A673 (cell line): ENCODE data around the gene DGKQ. TPM values are rescaled to one million over a fixed set of nuclear protein-coding genes. Genes with fewer than 3 reads are reported as not detected.

Experiments
- BruUV-seq: library from RNA; stranded (reverse); fragments of 400-500 nt; replicated peaks from 2 replicates; lab custom pipeline; 2021; lab: Mats Ljungman, UMichigan
- CTCF ChIA-PET: fragments of 300-600 bp; sonication (Branson Sonifier 250); formaldehyde crosslinking; loops from one replicate; lab custom pipeline; 2022; ENCODE audit warnings: antibody characterized with exemption; lab: Charles Lee
- POLR2A ChIA-PET: fragments of 300-600 bp; sonication (Branson Sonifier 250); formaldehyde crosslinking; loops from one replicate; lab custom pipeline; 2022; ENCODE audit warnings: antibody characterized with exemption; ENCODE audit not compliant: low non-redundant PET; lab: Charles Lee
- DNase-seq: peaks from one replicate; pipeline ENCODE4 v3.0.0-alpha.2; 2015; ENCODE audit warnings: low spot score
- H3K27ac ChIP-seq: fragments of 200-600 bp; sonication (generic); 2 replicates; pipeline ENCODE4 v1.5.1; 2016; ENCODE audit warnings: mixed run types, low read depth, mild to moderate bottlenecking, mixed read lengths, antibody characterized with exemption, low read length; ENCODE audit not compliant: poor library complexity, severe bottlenecking
- H3K27me3 ChIP-seq: fragments of 200-600 bp; sonication (generic); replicated peaks from 2 replicates; pipeline ENCODE4 v1.6.1; 2017; ENCODE audit warnings: mixed run types, low read depth, mild to moderate bottlenecking, mixed read lengths, antibody characterized with exemption, low read length; ENCODE audit not compliant: insufficient read depth, poor library complexity
- H3K36me3 ChIP-seq: fragments of 200-600 bp; sonication (generic); 2 replicates; pipeline ENCODE4 v1.6.1; 2016; ENCODE audit warnings: mixed run types, mild to moderate bottlenecking, mixed read lengths, antibody characterized with exemption, low read length; ENCODE audit not compliant: insufficient read depth, poor library complexity, severe bottlenecking
- H3K4me1 ChIP-seq: fragments of 200-600 bp; sonication (generic); 2 replicates; pipeline ENCODE4 v1.6.1; 2017; ENCODE audit warnings: mixed run types, mild to moderate bottlenecking, mixed read lengths, antibody characterized with exemption, low read length; ENCODE audit not compliant: insufficient read depth, poor library complexity, severe bottlenecking
- H3K4me3 ChIP-seq: fragments of 200-600 bp; sonication (generic); 2 replicates; pipeline ENCODE4 v1.5.1; 2016; ENCODE audit warnings: low read depth, mixed run types, mild to moderate bottlenecking, mixed read lengths, low read length; ENCODE audit not compliant: poor library complexity, severe bottlenecking
- H3K9me3 ChIP-seq: fragments of 200-600 bp; sonication (generic); 2 replicates; pipeline ENCODE4 v1.6.1; 2016; ENCODE audit warnings: mixed run types, low read depth, mild to moderate bottlenecking, mixed read lengths, antibody characterized with exemption, low read length; ENCODE audit not compliant: poor library complexity, severe bottlenecking
- CTCF ChIP-seq: fragments of 300-800, 200-600 bp; sonication (generic); conservative IDR thresholded peaks from 2 replicates; pipeline ENCODE4 v1.5.1; 2017; ENCODE audit warnings: low read depth, mild to moderate bottlenecking, antibody characterized with exemption, low read length, moderate library complexity, mixed read lengths
- EZH2 ChIP-seq: fragments of 200-600 bp; sonication (generic); IDR thresholded peaks from 2 replicates; pipeline ENCODE4 v1.6.1; 2017; ENCODE audit warnings: borderline replicate concordance, low read depth, mild to moderate bottlenecking, mixed read lengths, antibody characterized with exemption, low read length; ENCODE audit not compliant: poor library complexity, severe bottlenecking
- intact Hi-C: fragments of 100-400 bp; cut with micrococcal nuclease; formaldehyde crosslinking; loops from one replicate; pipeline ENCODE4 v1.10.0; 2022; ENCODE audit not compliant: unreplicated experiment
- total RNA-seq: library from RNA; stranded (reverse); gene quantifications from 2 replicates; pipeline ENCODE4 v1.2.3, GENCODE V29; 2021

DGKQ gene
- total RNA-seq, 1 experiment from 2014 or later = 8.8 TPM

GRCh38 chr4:915041-915474, 58.3 kb downstream of the DGKQ start:
- TF ChIP-seq CTCF (no peak), EZH2 (no peak)
- Histone ChIP-seq H3K9me3 (no peaks in the 10 kb centered on the region), H3K27ac (no peak overlapping the region), H3K36me3 (peaks cover 3% of the 10 kb centered on the region), H3K27me3 (no peaks in the 10 kb centered on the region), H3K4me3 (no peak overlapping the region), H3K4me1 (no peaks in the 10 kb centered on the region)
- no peak for DNase-seq
- ChIA-PET CTCF (no interaction called here), POLR2A (no interaction called here)
- BruUV-seq = no TSS peak
- intact Hi-C loops = no loop called here

DNA sequence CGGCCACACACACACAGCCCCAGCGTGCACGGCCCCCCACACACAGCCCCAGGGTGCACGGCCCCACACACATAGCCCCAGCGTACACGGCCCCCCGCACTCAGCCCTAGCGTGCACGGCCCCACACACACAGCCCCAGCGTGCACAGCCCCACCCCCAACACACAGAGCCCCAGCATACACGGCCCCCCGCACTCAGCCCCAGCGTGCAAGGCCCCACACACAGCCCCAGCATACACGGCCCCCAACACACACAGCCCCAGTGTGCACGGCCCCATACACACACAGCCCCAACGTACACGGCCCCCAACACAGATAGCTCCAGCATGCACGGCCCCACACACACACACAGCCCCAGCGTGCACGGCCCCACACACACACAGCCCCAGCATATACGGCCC, 58.8 kb downstream of the DGKQ start:
- CTCF ChIA-PET = no interaction called here
- no peak for TF ChIP-seq CTCF
- TF ChIP-seq EZH2 = no peak
- no peaks in the 10 kb centered on the region for H3K4me1 ChIP-seq
- H3K27ac ChIP-seq = no peak overlapping the region
- H3K4me3 ChIP-seq = no peak overlapping the region
- POLR2A ChIA-PET = no interaction called here
- H3K27me3 ChIP-seq = no peaks in the 10 kb centered on the region
- BruUV-seq = no TSS peak
- H3K36me3 ChIP-seq = peaks cover 3% of the 10 kb centered on the region
- no peaks in the 10 kb centered on the region for H3K9me3 ChIP-seq
- DNase-seq = no peak
- intact Hi-C loops = no loop called here

DNA sequence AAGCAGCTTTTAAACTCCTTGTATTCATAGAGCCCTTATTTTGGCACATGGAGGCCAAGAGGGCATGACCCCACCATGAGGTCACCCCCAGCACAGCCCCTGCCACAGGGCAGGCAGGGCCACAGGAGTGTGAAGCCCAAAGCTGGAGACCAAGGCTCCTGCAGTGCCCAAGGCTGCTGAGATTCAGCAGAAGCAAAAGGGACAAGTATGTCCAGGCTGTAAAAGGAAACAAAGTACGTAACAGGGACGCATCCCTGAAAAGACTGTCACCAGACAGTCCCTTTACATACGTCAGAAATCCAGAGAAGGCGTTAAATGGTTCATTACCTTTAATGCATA, 60.1 kb downstream of the DGKQ start:
- Histone ChIP-seq H3K27me3 (no peaks in the 10 kb centered on the region), H3K36me3 (peaks cover 3% of the 10 kb centered on the region), H3K4me1 (no peaks in the 10 kb centered on the region), H3K4me3 (no peak overlapping the region), H3K27ac (no peak overlapping the region), H3K9me3 (no peaks in the 10 kb centered on the region)
- no TSS peak for BruUV-seq
- no peak for DNase-seq
- TF ChIP-seq EZH2 (no peak), CTCF (no peak)
- CTCF ChIA-PET = no interaction called here
- intact Hi-C loops = no loop called here
- POLR2A ChIA-PET = no interaction called here
